A673 (cell line): ENCODE data around the gene OR52N5. TPM values are rescaled to one million over a fixed set of nuclear protein-coding genes. Genes with fewer than 3 reads are reported as not detected.

Experiments used
- BruUV-seq: library from RNA; stranded (reverse); fragments of 400-500 nt; replicated peaks from 2 replicates; lab custom pipeline; 2021; lab: Mats Ljungman, UMichigan
- CTCF ChIA-PET: fragments of 300-600 bp; sonication (Branson Sonifier 250); formaldehyde crosslinking; loops from one replicate; lab custom pipeline; 2022; ENCODE audit warnings: antibody characterized with exemption; lab: Charles Lee
- POLR2A ChIA-PET: fragments of 300-600 bp; sonication (Branson Sonifier 250); formaldehyde crosslinking; loops from one replicate; lab custom pipeline; 2022; ENCODE audit warnings: antibody characterized with exemption; ENCODE audit not compliant: low non-redundant PET; lab: Charles Lee
- DNase-seq: peaks from one replicate; pipeline ENCODE4 v3.0.0-alpha.2; 2015; ENCODE audit warnings: low spot score
- H3K27ac ChIP-seq: fragments of 200-600 bp; sonication (generic); 2 replicates; pipeline ENCODE4 v1.5.1; 2016; ENCODE audit warnings: mixed run types, low read depth, mild to moderate bottlenecking, mixed read lengths, antibody characterized with exemption, low read length; ENCODE audit not compliant: poor library complexity, severe bottlenecking
- H3K27me3 ChIP-seq: fragments of 200-600 bp; sonication (generic); replicated peaks from 2 replicates; pipeline ENCODE4 v1.6.1; 2017; ENCODE audit warnings: mixed run types, low read depth, mild to moderate bottlenecking, mixed read lengths, antibody characterized with exemption, low read length; ENCODE audit not compliant: insufficient read depth, poor library complexity
- H3K36me3 ChIP-seq: fragments of 200-600 bp; sonication (generic); 2 replicates; pipeline ENCODE4 v1.6.1; 2016; ENCODE audit warnings: mixed run types, mild to moderate bottlenecking, mixed read lengths, antibody characterized with exemption, low read length; ENCODE audit not compliant: insufficient read depth, poor library complexity, severe bottlenecking
- H3K4me1 ChIP-seq: fragments of 200-600 bp; sonication (generic); 2 replicates; pipeline ENCODE4 v1.6.1; 2017; ENCODE audit warnings: mixed run types, mild to moderate bottlenecking, mixed read lengths, antibody characterized with exemption, low read length; ENCODE audit not compliant: insufficient read depth, poor library complexity, severe bottlenecking
- H3K4me3 ChIP-seq: fragments of 200-600 bp; sonication (generic); 2 replicates; pipeline ENCODE4 v1.5.1; 2016; ENCODE audit warnings: low read depth, mixed run types, mild to moderate bottlenecking, mixed read lengths, low read length; ENCODE audit not compliant: poor library complexity, severe bottlenecking
- H3K9me3 ChIP-seq: fragments of 200-600 bp; sonication (generic); 2 replicates; pipeline ENCODE4 v1.6.1; 2016; ENCODE audit warnings: mixed run types, low read depth, mild to moderate bottlenecking, mixed read lengths, antibody characterized with exemption, low read length; ENCODE audit not compliant: poor library complexity, severe bottlenecking
- EZH2 ChIP-seq: fragments of 200-600 bp; sonication (generic); IDR thresholded peaks from 2 replicates; pipeline ENCODE4 v1.6.1; 2017; ENCODE audit warnings: borderline replicate concordance, low read depth, mild to moderate bottlenecking, mixed read lengths, antibody characterized with exemption, low read length; ENCODE audit not compliant: poor library complexity, severe bottlenecking
- intact Hi-C: fragments of 100-400 bp; cut with micrococcal nuclease; formaldehyde crosslinking; loops from one replicate; pipeline ENCODE4 v1.10.0; 2022; ENCODE audit not compliant: unreplicated experiment
- total RNA-seq: library from RNA; stranded (reverse); gene quantifications from 2 replicates; pipeline ENCODE4 v1.2.3, GENCODE V29; 2021
- TF ChIP-seq, protein P1 (sequence below): fragments of 300-800, 200-600 bp; sonication (generic); conservative IDR thresholded peaks from 2 replicates; pipeline ENCODE4 v1.5.1; 2017; ENCODE audit warnings: low read depth, mild to moderate bottlenecking, antibody characterized with exemption, low read length, moderate library complexity, mixed read lengths

The OR52N5 gene
- total RNA-seq, 1 experiment from 2014 or later: not detected

GRCh38 chr11:5738431-5738830 is 44.7 kb downstream of the OR52N5 start:
- no peak overlapping the region for H3K4me3 ChIP-seq
- no TSS peak for BruUV-seq
- no peak for DNase-seq
- H3K27ac ChIP-seq: no peak overlapping the region
- ChIA-PET POLR2A (no interaction called here), CTCF (no interaction called here)
- no peaks in the 10 kb centered on the region for H3K4me1 ChIP-seq
- H3K9me3 ChIP-seq: no peaks in the 10 kb centered on the region
- intact Hi-C loops: no loop called here
- no peak for TF ChIP-seq EZH2
- TF ChIP-seq, protein P1, sequence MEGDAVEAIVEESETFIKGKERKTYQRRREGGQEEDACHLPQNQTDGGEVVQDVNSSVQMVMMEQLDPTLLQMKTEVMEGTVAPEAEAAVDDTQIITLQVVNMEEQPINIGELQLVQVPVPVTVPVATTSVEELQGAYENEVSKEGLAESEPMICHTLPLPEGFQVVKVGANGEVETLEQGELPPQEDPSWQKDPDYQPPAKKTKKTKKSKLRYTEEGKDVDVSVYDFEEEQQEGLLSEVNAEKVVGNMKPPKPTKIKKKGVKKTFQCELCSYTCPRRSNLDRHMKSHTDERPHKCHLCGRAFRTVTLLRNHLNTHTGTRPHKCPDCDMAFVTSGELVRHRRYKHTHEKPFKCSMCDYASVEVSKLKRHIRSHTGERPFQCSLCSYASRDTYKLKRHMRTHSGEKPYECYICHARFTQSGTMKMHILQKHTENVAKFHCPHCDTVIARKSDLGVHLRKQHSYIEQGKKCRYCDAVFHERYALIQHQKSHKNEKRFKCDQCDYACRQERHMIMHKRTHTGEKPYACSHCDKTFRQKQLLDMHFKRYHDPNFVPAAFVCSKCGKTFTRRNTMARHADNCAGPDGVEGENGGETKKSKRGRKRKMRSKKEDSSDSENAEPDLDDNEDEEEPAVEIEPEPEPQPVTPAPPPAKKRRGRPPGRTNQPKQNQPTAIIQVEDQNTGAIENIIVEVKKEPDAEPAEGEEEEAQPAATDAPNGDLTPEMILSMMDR: no peak
- no peaks in the 10 kb centered on the region for H3K27me3 ChIP-seq
- H3K36me3 ChIP-seq: no peaks in the 10 kb centered on the region

DNA sequence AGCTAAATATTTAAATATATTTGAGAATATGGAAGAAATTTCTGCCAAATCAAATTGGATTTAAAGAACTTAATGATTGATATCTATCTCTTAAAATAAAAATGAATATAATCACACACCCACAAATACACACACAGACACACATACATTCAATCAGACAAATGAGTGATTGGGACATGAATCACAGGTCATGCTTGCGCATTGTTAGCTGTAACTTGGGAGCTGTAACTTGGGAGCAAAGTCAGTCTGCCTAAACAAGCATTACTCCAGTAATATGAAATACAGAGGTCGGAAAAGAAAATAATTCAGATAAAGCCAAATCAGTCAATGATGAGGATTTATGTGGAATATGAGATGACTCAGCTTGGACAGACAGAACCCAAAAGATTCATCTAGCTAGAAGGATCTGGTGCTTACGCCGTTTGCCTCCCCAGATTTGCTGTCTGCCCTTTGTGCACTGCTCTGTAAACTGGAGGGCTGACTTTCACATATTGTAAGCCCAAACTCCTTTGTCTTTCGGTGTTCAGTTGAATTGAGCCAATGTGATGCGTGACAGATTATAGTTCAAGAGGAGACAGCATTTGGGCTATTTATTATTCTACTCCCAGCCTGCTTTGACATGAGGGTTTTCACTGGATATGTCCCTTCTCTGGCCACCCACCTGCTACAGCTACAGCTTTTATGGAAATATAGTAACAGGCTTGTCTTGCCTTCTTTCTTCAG is 45.3 kb downstream of the OR52N5 start:
- ChIA-PET CTCF (no interaction called here), POLR2A (no interaction called here)
- intact Hi-C loops: no loop called here
- TF ChIP-seq EZH2: no peak
- TF ChIP-seq, protein P1: no peak
- no peaks in the 10 kb centered on the region for H3K36me3 ChIP-seq
- BruUV-seq: no TSS peak
- H3K27ac ChIP-seq: no peak overlapping the region
- no peak for DNase-seq
- H3K27me3 ChIP-seq: no peaks in the 10 kb centered on the region
- H3K9me3 ChIP-seq: no peaks in the 10 kb centered on the region
- H3K4me3 ChIP-seq: no peak overlapping the region
- no peaks in the 10 kb centered on the region for H3K4me1 ChIP-seq

- no peaks in the 10 kb centered on the region for H3K27me3 ChIP-seq
- CTCF ChIA-PET: no interaction called here
- no peaks in the 10 kb centered on the region for H3K9me3 ChIP-seq
- intact Hi-C loops: no loop called here
- H3K4me3 ChIP-seq: no peak overlapping the region
- no TSS peak for BruUV-seq
- no peak overlapping the region for H3K27ac ChIP-seq
- TF ChIP-seq EZH2: no peak
- TF ChIP-seq, protein P1: no peak
- DNase-seq: no peak
- POLR2A ChIA-PET: no interaction called here
- no peaks in the 10 kb centered on the region for H3K36me3 ChIP-seq
- H3K4me1 ChIP-seq: no peaks in the 10 kb centered on the region
These were observed 46.1 kb downstream of the OR52N5 start for GRCh38 chr11:5737091-5737490.
